Tibial nerve (tissue), 4 donors: Measurements from ENCODE around the gene RALA. TPM values are rescaled to one million over a fixed set of nuclear protein-coding genes. Genes with fewer than 3 reads are reported as not detected.

ENCODE experiments used
- DNase-seq, 2 donors: peaks; one replicate each; pipeline ENCODE4 v3.0.0-alpha.2; 2019; ENCODE audit warnings: low spot score in 2 of 2
- H3K27ac ChIP-seq, 4 donors: fragments of 200-600 bp; sonication (generic) in 3 of 4; one replicate each; pipeline ENCODE4 v1.5.1; 2017 to 2019; ENCODE audit warnings: mild to moderate bottlenecking in 1 of 4
- H3K27me3 ChIP-seq, 2 donors: fragments of 200-600 bp; sonication (generic) in 1 of 2; one replicate each; pipeline versions ENCODE4 v1.5.1 to v1.6.0; 2017 to 2019
- H3K36me3 ChIP-seq, 3 donors: fragments of 200-600 bp; sonication (generic); one replicate each; pipeline ENCODE4 v1.5.1; 2018 to 2019
- H3K4me1 ChIP-seq, 4 donors: fragments of 200-600 bp; sonication (generic) in 3 of 4; one replicate each; pipeline ENCODE4 v1.5.1; 2017 to 2019
- H3K4me3 ChIP-seq, 4 donors: fragments of 200-600 bp; sonication (generic) in 3 of 4; one replicate each; pipeline ENCODE4 v1.5.1; 2017 to 2019; ENCODE audit warnings: mild to moderate bottlenecking in 1 of 4, moderate library complexity in 1 of 4
- H3K9me3 ChIP-seq, 4 donors: fragments of 200-600 bp; sonication (generic) in 3 of 4; one replicate each; pipeline ENCODE4 v1.5.1; 2017 to 2019
- EP300 ChIP-seq, 2 donors: sonication (generic); formaldehyde crosslinking; IDR thresholded peaks; one replicate each; pipeline ENCODE4 v1.6.1; 2017; ENCODE audit warnings: antibody characterized with exemption in 2 of 2, mild to moderate bottlenecking in 1 of 2
- POLR2A ChIP-seq, 2 donors: fragments of 450-650 bp; IDR thresholded peaks; one replicate each; pipeline ENCODE4 v1.6.1; 2017; ENCODE audit warnings: antibody characterized with exemption in 2 of 2, mild to moderate bottlenecking in 2 of 2, moderate library complexity in 2 of 2
- WGBS, 2 donors: methylation state at CpG; one replicate each; pipeline ENCODE4 v1.1.5; 2018; 5-methylcytosine and 5-hydroxymethylcytosine counted together
- total RNA-seq, 4 donors: library from RNA; depleted of rRNA; stranded (reverse); fragments of >200 nt; gene quantifications; one replicate each; pipeline ENCODE4 v1.1.0, GENCODE V29; 2016
- TF ChIP-seq, protein P1 (sequence below), 5 experiments: fragments of 200-600 bp in 3 of 5; fragments of 450-650 bp in 2 of 5; sonication (generic) in 3 of 5; IDR thresholded peaks; one replicate each; pipeline ENCODE4 v1.5.1; 2016 to 2019; ENCODE audit warnings: antibody characterized with exemption in 5 of 5, mild to moderate bottlenecking in 3 of 5, moderate library complexity in 2 of 5

RALA gene
- total RNA-seq, 4 donors from 2014 or later: 16.7 to 38.2 (median 23.9) TPM

DNA sequence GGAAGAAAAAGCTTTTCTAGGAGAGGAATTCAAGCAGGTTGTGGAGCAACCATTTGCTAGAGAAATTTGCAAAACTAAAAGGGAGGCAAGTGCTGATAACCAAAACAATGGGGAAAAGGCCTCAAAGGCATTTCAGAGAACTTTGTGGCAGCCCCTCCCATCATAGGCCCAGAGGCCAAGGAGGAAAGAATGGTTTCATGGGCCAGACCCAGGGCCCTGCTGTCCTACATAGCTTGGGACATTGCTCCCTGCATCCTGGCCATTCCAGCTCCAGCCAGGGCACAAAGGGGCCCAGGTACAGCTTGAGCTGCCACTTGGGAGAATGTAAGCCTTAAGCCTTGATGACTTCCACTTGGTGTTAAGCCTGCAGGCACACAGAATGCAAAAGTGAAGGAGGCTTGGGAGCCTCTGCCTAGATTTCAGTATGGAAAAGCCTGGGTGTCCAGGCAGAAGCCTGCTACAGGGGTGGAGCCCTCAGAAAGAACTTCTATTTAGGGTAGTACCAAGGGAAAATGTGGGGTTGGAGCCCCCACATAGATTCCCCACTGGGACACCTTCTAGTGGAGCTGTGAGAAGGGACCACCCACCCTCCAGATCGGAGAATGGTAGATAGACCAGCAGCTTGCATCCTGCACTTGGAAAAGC lies 91.2 kb downstream of the RALA start:
- Histone ChIP-seq H3K4me1 (peaks cover 0 to 9% (median 0%) of the 10 kb centered on the region in 4 donors), H3K27ac (no peak overlapping the region), H3K36me3 (no peaks in the 10 kb centered on the region), H3K27me3 (no peaks in the 10 kb centered on the region), H3K9me3 (peaks cover 0 to 27% (median 3%) of the 10 kb centered on the region in 4 donors), H3K4me3 (no peak overlapping the region)
- TF ChIP-seq, protein P1, sequence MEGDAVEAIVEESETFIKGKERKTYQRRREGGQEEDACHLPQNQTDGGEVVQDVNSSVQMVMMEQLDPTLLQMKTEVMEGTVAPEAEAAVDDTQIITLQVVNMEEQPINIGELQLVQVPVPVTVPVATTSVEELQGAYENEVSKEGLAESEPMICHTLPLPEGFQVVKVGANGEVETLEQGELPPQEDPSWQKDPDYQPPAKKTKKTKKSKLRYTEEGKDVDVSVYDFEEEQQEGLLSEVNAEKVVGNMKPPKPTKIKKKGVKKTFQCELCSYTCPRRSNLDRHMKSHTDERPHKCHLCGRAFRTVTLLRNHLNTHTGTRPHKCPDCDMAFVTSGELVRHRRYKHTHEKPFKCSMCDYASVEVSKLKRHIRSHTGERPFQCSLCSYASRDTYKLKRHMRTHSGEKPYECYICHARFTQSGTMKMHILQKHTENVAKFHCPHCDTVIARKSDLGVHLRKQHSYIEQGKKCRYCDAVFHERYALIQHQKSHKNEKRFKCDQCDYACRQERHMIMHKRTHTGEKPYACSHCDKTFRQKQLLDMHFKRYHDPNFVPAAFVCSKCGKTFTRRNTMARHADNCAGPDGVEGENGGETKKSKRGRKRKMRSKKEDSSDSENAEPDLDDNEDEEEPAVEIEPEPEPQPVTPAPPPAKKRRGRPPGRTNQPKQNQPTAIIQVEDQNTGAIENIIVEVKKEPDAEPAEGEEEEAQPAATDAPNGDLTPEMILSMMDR (IDR thresholded peaks at IDR 0.05): no peak
- no peak for TF ChIP-seq EP300 (IDR thresholded peaks at IDR 0.05)
- no peak for TF ChIP-seq POLR2A (IDR thresholded peaks at IDR 0.05)
- no peak for DNase-seq
- WGBS, 2 donors: 80 to 82% methylated on average over 1 of the region's 1 CpG

DNA sequence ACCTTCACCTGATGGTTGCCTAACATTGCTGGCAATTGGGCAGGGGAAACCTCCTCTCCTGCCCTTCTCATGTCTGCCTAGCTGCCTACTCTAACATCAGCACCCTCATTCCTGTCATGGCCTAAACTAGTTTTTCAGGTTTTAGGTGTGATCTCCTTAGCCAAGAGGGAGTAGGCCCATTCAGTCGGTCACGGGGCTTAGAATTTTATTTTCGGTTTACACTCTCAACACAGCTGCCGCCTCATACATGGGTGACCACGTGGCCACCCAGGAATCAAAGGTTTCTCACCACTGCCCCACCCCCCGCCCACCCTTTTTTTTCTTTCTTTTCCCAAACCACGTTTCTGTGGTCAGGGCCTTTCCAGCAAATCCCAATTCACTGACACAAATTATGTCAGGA lies 97.2 kb downstream of the RALA start:
- 52 to 59% methylated on average over 7 of the region's 7 CpGs for WGBS, 2 donors
- peaks cover 0 to 2% (median 0%) of the 10 kb centered on the region in 4 donors for H3K9me3 ChIP-seq
- H3K36me3 ChIP-seq: no peaks in the 10 kb centered on the region
- TF ChIP-seq EP300 (IDR thresholded peaks at IDR 0.05) (no peak), POLR2A (IDR thresholded peaks at IDR 0.05) (no peak)
- TF ChIP-seq, protein P1 (IDR thresholded peaks at IDR 0.05): no peak
- no peak for DNase-seq
- no peaks in the 10 kb centered on the region for H3K4me1 ChIP-seq
- no peaks in the 10 kb centered on the region for H3K27me3 ChIP-seq
- H3K4me3 ChIP-seq: no peak overlapping the region
- no peak overlapping the region for H3K27ac ChIP-seq

DNA sequence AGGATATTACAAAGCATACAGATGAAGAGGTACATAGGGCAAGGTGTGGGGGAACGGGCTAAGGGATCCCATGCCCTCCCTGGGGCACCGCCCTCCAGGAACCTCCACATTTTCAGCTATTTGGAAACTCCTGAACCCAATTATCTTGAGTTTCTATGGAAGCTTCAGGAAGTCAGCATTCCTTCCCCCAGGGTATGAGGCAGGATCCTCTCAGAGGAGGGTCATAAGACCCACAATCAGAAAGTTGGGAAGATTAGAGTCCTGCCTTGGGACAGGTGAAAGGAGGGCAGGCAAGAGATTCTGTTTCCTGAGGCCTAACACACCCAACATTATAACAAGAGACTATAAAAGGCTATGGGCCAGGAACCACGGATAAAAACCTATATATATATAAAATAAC lies 98.0 kb downstream of the RALA start:
- no peaks in the 10 kb centered on the region for H3K27me3 ChIP-seq
- H3K4me1 ChIP-seq: no peaks in the 10 kb centered on the region
- WGBS, 2 donors: 81 to 87% methylated on average over 3 of the region's 3 CpGs
- no peaks in the 10 kb centered on the region for H3K36me3 ChIP-seq
- no peak overlapping the region for H3K4me3 ChIP-seq
- TF ChIP-seq EP300 (IDR thresholded peaks at IDR 0.05) (no peak), POLR2A (IDR thresholded peaks at IDR 0.05) (no peak)
- TF ChIP-seq, protein P1 (IDR thresholded peaks at IDR 0.05): no peak
- H3K9me3 ChIP-seq: no peaks in the 10 kb centered on the region
- DNase-seq: no peak
- no peak overlapping the region for H3K27ac ChIP-seq

DNA sequence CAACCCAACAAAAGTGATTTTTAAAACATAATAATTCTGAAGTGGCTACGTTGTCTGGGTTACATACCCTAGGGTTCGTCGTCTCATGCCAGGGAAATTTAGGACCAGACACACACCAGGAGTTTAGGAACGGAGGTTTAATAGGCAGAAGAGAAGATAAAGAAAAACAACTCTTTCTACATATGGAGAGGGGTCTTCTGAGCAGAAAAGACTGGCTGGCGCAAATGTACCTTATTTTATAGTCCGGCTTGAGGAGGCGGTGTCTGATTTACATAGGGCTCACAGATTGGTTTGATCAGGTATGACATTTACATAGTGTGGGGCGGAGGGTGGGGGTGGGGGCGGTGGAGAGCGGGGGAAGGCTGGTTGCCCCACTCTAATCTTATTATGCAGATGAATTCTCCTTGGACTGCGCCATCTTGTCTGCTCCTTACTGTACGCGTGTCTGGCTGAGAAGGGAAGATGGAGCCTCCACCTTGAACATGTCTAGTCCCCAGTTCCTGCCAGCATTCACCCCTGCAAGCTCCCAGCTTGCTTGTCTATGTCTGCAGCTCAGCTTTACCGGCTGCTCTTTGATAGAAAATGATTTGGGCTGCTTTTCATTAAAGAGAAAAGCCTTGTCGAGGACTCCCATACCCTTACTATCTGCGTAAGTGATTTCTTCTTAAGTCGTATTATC lies 98.7 kb downstream of the RALA start:
- no peak for DNase-seq
- no peaks in the 10 kb centered on the region for H3K36me3 ChIP-seq
- H3K4me1 ChIP-seq: no peaks in the 10 kb centered on the region
- WGBS, 2 donors: 90 to 95% methylated on average over 17 of the region's 17 CpGs
- H3K9me3 ChIP-seq: no peaks in the 10 kb centered on the region
- TF ChIP-seq, protein P1 (IDR thresholded peaks at IDR 0.05): no peak
- TF ChIP-seq POLR2A (IDR thresholded peaks at IDR 0.05) (no peak), EP300 (IDR thresholded peaks at IDR 0.05) (no peak)
- H3K27ac ChIP-seq: no peak overlapping the region
- H3K27me3 ChIP-seq: no peaks in the 10 kb centered on the region
- no peak overlapping the region for H3K4me3 ChIP-seq

DNA sequence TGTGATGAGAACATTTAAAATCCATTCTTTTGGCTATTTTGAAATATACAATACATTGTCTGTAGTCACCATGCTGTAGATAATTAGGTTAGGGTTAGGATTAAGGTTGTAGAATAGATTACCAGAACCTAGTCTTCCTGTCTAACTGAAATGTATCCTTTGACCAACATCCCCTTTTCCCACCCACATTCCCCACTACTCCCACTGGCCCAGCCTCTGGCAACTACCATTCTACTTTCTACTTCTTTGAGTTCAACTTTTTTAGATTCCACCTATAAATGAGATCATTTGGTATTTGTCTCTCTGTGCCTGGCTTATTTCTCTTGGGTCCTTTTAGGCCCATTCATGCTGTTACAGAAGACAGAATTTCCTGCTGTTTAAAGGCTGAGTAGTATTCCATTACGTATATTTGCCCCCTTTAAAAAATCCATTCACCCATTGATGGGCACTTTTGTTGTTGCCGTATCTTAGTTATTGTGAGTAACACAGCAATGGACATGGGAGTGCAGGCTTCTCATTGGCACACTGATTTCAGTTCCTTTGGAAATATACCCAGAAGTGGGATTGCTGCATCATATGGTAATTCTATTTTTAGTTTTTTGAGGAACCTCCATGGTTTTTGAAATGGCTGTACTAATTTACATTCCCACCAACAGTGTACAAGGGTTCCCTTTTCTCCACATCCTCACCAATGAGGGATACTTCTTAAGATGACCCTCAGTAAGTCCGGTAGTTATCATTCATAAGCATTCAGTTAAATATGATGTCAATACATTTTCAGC lies 104.0 kb downstream of the RALA start:
- DNase-seq: no peak
- Histone ChIP-seq H3K4me1 (peaks cover 0 to 2% (median 0%) of the 10 kb centered on the region in 4 donors), H3K4me3 (no peak overlapping the region), H3K27ac (no peak overlapping the region), H3K36me3 (no peaks in the 10 kb centered on the region), H3K9me3 (no peaks in the 10 kb centered on the region), H3K27me3 (no peaks in the 10 kb centered on the region)
- 88 to 89% methylated on average over 3 of the region's 3 CpGs for WGBS, 2 donors
- TF ChIP-seq, protein P1 (IDR thresholded peaks at IDR 0.05): no peak
- TF ChIP-seq EP300 (IDR thresholded peaks at IDR 0.05) (no peak), POLR2A (IDR thresholded peaks at IDR 0.05) (no peak)
